ENCODE measurements around the gene HAX1.
"Not testable (repeated sequence)": the region's sequence is repeated elsewhere in the genome, so short reads cannot be mapped to it uniquely, and the experiment has no call there.

Gene HAX1

DNA sequence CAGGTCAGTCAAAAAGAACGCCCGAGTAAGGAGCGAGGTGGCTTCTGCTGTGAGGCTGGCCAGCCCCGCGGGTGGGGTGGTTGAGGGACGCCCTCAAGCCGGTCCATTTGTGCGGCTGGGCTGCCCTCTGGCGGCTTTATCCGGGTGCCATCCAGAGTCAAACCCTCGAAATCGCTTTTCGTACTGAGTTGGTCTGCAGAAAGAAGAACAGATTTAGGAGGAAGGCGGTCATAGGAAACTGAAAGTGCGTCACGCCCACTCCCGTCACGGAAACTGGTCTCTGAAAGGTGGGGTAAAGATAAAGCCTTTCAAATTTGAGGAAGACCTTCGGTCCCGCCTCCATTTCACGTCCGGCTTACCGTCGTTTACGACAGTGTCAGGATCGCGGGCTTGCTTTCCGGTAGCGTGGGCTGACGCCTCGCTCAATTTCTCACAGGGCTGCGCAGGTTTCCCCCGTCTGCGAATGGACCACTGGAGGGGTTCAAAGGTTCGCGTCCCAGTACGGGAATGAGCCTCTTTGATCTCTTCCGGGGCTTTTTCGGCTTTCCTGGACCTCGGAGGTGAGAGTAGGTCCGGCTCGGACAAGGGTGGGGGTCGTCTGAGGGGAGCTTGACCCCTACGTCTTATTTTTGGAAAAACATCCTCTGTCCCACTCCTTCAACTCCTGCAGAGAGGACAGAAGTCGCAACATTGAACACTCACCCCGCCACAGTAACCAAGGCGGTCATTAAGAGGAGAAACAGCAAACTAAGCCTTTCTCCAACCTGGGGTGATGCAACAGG, at the start of gene HAX1:
TSS of gene HAX1 (plus strand) at position 413 of the 782 bp plus-strand sequence. CDS start at position 508, 95 bp downstream.
- DNase-seq: peak; percentile 98

DNA sequence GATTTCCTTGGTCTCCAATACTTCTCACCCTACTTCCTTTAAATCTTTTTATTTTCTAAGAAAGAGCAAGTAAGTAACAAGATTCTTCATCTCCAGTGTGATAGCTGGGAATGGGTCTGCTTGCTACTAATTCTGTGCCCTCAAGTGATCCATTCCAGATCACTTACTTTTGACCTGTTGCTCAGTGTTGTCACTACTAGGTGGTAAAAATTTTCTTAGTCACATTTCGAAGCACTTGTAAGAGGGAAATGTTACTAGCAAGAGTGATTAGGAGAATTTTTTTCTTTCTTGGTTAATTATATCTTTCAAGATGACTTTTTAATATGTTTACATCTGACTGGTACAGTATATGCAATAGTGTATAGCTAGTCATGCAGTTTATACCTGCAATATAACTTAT, 49.5 kb upstream of the HAX1 start:
- no peak for DNase-seq

DNA sequence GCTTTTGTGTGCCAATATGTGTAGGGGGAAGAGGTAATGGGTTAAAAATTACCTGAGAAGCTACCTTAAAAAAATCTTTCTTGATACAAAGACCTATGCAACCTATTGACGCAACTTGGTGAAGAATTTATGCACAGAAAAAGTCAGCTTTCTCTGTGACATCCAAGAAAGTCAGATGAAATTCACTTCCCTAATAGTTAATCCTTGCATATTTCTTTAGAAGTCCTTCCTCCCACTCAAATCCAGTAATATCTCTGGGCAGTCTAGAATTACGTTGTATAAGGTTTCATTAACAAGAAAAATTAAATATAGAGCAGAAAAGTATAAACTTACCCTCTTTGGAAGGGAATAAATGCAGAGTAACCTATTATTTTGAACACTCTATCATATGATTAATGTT, 48.8 kb upstream of the HAX1 start:
- no peak for DNase-seq

DNA sequence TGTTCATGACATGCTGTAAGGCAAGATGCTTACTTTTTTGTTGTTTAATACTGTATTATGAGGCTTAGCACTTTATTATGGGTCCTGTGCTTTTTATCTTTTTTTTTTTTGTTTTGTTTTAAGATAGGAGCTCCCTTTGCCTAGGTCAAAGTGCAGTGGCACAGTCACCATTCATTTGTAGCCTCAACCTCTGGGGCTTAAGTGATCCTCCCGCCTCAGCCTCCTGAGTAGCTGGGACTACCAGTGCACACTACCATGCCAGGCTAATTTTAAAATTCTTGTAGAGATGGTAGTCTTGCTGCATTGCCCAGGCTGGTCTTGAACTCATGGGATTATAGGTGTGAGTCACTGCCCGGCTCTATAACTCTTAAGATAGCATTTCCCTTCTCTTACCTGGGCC, 47.1 kb upstream of the HAX1 start:
- no peak for DNase-seq

DNA sequence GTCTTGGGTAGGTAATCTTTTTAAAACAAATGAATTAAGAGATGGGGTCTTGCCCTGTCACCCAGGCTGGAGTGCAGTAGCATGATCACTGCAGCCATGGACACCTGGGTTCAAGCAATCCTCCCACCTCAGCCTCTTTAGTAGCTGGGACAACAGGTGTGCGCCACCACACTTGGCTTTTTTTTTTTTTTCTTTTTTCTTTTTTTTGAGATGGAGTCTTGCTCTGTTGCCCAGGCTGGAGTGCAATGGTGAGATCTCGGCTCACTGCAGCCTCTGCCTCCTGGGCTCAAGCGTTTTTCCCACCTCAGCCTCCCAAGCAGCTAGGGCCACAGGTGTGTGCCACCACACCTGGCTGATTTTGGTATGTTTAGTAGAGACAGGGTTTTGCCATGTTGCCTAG, 41.3 kb upstream of the HAX1 start:
- not testable (repeated sequence) for DNase-seq

DNA sequence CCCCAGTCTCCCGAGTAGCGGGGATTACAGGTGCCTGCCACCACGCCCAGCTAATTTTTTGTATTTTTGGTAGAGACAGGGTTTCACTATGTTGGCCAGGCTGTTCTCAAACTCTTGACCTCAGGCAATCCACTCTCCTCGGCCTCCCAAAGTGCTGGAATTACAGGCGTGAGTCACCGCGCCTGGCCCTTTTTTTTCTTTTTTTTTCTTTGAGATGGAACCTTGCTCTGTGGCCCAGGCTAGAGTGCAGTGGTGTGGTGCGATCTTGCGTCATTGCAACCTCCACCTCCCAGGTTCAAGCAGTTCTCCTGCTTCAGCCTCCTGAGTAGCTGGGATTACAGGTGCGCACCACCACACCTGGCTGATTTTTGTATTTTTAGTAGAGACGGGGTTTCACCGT, 39.3 kb upstream of the HAX1 start:
- DNase-seq: not testable (repeated sequence)

DNA sequence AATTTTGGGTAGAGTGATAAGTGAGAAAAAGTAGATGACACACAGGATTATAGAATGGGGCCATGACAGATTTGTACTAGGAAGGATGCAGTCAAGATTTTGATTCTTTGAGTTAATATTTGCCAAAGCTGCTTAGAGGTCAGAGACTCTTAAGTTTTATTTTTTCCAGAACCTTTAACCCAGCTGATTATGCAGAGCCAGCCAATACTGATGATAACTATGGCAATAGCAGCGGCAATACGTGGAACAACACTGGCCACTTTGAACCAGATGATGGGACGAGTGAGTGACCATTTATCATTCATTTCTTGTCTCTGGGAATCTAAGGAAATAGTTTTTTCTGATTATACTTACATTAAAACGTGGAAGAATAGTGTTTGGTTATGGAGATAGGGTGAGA, 35.6 kb upstream of the HAX1 start:
- no peak for DNase-seq

DNA sequence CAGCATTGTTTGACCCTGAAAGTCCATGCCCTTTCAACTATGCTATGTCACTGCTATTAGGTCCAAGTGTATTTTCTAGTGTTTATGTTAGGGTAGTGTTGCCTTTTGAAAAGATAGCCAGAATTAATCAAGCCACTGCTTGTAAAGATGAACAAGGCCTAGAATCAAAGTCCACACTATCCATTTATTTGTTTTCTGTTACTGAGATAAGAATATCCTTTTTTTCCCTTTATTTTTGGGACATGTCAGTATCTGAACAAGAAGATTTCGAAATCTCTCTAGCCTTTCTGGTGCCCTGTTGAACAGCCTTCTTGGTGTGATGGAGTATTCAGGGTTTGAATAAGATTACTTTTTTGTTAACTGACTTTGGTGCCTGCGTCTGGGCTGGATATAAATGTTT, 35.0 kb upstream of the HAX1 start:
- DNase-seq: no peak

DNA sequence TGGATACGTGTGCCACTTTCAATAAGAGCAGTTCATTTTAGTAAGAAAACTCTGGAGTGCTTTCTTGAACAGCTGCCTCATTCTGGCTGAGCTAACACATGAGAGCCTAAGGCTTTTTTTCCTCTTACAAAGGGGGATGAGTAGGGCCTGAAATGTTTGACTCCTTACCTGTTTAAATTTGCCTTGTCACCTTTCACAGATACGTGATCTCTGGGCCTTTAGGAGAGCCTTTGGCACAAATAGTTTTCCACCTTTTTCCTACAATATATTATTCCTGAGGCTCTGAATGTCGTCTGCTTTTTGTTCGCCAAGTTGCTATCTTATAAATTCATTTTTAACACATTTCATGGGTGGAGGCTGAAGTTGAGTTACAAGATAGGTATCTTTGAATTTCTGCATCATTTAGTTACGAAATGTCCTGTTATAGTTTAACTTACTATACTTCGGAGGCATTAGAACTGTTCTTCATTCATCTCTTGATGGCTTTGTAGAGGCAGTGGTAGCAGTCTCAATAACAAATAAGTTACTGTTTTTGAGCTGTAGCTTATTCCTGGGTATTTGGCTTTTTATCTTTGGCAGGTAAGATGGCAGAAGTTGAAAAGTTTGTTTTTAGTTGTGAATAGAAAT, 34.4 kb upstream of the HAX1 start:
- DNase-seq: no peak

DNA sequence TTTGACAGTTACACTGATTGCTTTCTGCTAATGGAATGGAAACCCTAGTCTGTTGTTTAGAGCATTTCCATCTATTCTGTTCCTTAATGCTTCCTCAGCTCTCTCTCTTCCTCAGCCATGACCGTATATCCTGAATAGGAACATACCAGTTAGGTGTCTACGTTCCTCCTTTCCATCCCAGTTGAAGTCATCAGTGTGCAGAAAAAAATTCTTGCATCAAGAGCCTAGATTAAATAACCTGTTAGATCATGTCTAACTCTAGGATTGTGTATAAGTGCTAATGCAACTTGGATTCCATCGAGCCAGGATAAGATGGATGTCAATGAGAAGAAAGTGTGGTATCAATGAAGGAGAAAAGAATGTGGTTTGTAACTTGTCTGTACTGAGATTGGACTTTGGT, 32.9 kb upstream of the HAX1 start:
- no peak for DNase-seq

DNA sequence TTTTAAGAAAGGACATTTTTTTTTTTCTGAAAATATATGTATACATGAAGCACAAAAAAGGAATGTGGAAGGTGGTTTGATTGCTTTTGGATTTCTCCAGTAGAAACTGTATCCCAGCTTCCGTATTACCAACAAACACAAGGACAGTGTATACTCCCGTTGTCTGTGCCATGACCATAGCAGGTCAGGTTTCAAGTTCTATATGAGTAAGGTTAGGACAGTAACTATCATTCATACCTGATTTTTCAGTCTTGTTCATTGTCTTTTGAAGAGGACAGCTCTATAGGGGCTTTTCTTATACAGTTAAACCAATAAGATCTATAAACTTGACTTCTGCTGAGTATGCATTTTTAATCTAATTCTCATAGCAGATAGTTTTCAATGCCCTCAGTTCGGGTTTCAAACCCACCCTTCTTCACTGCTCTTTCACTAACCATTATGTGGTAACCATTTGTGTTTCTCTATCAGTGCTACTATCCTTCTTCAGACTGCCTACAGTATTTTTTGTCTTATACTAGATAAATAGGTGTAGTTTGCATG, 32.1 kb upstream of the HAX1 start:
- DNase-seq: no peak

DNA sequence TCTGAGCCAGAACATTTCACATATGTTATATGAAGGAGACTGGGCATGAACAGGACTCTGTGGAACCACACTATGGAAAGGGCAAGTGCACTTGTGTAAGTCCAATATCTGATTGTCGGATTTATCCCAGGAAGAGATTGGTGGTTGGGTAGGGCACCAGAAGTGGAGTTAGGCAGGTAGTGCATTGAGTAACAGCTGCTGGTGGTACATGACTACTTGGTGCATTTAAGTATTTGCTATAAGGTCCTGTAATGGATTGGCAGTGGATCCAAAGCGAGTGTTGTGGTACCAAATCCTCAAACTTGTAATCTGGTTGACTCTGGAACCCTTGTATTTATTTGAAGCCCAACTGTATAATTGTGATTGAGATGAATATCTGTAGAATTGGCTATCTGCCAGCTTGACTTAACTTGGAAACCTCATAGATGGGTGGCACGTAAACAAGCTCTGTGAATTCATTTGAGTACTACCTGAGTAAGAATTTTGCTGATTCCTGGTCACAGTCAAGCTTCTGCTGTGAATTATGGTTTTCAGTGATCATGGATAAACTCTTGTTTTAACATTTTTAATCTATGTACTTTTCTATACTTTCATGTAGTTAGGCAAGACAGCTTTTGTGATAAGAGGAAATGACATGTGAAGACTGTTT, 30.6 kb upstream of the HAX1 start:
- DNase-seq: no peak

DNA sequence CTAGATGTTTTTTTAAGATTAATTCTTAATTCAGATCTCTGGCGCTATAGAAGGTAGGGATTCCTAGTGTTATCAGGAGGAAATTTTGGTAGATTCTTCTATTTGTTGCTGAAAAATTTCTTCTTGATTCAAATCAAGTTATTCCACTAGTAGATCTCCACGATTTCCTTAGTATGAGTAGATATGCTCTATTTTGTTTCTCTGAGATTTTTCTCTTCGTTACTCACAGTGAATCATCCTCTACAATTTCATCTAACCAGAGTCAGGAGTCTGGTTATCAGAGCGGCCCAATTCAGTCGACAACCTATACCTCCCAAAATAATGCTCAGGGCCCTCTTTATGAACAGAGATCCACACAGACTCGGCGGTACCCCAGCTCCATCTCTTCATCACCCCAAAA, 18.8 kb upstream of the HAX1 start:
- DNase-seq: no peak

DNA sequence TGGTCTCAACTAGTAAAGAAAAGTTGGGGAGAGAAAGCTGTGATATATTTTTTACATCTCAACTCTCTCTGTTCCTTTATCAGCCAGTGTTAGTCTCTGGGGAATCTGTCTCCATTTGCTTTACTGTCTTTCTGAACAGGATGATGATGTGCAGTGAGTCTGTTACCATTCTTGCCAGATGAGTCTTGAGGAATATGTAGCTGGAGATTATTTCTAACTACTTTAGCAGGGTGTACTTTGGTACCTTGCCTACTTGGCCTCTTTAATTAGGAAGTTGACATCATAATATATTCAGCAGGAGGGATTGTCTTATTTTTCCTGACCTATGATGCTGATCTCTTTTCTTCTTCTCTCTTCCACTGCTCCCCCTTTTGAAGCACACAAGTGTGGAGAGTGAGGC, 15.7 kb upstream of the HAX1 start:
- DNase-seq: no peak

DNA sequence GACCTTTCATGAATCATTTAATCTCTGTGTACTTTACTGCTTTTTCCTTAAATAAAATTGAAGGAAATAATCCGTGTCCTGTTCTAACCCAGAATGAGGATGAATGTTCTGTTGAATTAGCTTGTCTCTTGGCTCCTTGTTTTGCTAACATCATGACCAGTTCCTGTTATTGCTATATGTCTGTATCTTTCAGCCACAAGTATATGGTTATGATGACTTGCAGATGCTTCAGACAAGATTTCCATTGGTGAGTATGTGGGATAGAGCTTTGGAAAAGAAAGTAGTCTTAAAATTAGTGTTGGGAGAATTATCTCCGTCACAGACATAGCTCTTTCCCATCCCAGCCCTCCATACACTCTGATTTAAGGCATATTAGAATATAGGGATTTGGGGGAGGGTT, 13.6 kb upstream of the HAX1 start:
- no peak for DNase-seq

DNA sequence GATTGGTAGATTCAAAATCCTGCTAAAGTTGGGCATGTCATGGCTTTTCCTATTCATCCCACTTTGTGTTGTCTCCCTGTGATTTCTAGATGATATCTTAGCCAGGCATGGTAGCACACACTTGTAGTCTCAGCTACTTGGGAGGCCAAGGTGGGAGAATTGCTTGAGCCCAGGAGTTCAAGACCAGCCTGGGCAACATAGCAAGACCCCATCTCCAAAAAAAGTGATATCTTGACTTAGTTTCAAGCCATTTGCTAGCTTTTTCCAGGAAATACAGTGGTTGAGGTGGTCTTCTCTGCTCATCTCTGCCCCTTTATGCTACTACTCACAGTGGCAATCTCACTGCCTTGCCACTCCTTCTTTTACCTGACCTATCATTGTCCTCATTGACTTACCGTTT, 12.3 kb upstream of the HAX1 start:
- no peak for DNase-seq

DNA sequence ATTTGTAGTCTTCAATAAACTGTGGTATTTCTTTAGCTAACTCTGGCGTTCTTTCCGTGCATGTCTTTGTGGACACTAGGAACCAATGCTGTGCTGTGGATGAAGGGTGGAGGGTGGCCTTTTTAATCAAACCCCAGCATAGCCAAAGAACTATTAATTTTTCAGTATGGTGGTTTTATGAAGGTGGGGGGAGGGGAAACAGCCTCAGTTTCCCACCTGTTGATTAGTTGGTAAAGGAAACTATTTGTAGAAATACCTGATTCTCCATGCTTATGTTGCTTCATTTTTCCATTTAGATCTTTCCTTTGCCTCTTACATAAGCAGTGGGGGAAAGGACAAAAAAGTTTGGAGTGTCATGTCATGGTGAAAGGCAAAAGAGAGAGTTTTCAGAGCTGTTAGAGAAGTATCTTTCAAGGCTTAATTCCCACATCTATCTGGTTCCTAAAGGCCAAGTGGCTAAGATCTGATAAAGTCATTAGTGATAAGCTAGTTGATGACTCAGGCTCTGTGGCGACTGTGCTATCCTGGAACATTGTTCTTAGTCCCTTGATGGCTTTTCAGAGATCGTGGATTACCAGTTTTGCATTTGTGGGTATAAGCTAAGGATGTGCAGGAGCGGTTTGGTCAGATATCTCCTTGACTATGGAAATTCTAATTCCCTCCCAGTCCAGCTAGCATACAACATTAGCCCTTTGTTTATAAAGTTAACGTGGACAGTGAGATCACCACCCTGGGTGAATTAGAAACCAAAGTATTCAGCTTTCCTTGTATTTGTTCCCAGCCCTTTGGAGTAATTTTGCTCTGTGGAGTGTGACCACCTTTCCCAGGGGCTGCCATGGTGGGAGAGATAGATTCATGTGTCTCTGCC, 8.7 kb upstream of the HAX1 start:
- no peak for DNase-seq

DNA sequence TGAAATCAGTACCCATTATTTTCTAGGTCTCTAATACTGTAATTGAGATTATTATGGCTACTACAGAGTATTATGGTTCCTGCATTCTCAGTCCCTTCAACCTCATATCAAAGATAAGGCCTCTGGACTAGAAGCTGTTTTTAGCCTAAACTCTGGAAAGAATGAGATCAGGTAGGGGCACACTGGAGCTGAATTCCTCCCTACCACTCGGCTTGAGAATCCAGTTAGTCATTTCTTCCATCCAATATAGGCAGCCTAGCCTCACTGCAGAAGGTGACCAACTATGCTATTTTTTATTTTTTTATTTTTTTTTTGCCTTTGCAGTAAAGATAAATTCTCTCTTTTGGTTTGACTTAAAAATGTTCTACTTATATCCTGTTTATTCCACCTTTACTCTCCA, 8.0 kb upstream of the HAX1 start:
- no peak for DNase-seq

DNA sequence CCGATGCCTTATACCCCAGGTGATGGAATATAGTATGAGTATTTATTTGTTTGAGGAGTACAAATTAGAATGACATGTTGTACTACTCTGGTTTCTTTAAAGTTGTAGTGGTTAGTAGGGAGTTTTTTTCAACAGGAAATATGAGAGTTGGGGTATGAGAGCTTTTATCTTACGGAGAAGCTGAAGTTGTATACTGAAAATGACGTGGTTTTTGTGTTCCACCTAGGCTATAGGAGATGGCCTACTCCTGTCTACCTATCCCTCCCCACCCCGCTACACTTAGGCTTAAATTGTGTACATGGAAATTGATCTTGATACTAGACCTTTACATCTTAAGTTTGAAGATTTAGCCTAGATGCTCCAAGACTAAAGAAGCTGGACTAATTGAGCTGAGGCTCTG, 6.8 kb upstream of the HAX1 start:
- DNase-seq: no peak

DNA sequence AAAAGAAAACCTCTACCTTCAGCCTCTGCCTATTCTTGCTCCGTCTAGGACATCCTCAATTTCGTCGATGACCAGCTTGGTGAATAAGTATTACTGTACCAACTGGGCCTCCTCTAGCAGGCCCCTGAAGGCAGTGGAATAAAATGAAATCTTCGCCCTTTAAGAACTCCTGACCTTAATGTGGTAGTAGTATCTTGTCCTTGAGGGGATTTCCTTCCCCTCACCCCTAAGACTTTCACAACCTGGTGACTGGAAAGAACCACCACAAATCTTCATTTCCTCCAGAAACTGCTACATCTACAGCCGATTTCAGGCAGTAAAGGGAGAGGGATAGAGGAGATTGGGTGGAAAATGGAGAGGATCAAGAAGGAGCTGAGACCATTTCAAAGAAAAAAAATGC, 1.6 kb upstream of the HAX1 start:
- DNase-seq: no peak

DNA sequence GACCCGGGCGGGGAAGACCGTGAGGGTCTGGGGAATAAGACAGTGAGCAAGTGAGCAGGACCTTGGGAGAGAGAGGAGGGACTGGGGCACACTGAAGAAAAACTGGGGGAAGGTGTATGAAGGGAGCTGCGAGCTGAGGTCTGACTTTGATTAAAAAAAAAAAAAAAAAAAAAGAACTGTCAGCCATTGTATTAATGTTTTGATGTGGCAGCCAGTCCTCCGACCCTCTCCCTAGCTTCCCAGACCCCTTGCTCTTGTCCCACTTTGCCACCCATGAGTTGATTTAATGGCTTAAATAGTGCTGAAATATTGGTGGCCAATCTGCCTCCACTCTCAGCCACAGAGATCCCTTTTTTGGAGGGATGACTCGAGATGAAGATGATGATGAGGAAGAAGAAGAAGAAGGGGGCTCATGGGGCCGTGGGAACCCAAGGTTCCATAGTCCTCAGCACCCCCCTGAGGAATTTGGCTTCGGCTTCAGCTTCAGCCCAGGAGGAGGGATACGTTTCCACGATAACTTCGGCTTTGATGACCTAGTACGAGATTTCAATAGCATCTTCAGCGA, 652 bp downstream of the HAX1 start:
- no peak for DNase-seq

DNA sequence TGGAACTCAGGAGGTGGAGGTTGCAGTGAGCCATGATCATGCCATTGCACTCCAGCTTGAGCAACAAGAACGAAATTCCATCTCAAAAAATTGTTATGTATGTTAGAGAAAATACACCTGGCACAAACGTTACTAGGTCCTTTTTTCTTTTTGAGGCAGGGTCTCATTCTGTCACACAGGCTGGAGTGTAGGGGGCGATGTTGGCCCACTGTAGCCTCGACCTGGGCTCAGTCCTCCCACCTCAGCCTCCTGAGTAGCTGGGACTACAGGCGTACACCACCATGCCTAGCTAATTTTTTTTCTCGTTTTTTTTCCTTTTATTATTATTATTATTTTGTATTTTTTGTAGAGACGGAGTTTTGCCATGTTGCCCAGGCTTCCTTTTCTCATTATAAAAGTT, 4.4 kb downstream of the HAX1 start:
- peak; percentile 30 for DNase-seq

DNA sequence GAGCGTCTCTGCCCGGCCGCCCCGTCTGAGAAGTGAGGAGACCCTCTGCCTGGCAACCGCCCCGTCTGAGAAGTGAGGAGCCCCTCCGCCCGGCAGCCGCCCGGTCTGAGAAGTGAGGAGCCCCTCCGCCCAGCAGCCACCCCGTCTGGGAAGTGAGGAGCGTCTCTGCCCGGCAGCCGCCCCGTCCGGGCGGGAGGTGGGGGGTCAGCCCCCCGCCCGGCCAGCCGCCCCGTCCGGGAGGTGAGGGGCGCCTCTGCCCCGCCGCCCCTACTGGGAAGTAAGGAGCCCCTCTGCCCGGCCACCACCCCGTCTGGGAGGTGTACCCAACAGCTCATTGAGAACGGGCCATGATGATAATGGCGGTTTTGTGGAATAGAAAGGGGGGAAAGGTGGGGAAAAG, 15.2 kb downstream of the HAX1 start:
- DNase-seq: not testable (repeated sequence)
